Measurements from ENCODE around the gene ZMIZ1.
A peak's percentile ranks its signal among the peaks of the same experiment; 100 is the strongest.

ZMIZ1 gene

DNA sequence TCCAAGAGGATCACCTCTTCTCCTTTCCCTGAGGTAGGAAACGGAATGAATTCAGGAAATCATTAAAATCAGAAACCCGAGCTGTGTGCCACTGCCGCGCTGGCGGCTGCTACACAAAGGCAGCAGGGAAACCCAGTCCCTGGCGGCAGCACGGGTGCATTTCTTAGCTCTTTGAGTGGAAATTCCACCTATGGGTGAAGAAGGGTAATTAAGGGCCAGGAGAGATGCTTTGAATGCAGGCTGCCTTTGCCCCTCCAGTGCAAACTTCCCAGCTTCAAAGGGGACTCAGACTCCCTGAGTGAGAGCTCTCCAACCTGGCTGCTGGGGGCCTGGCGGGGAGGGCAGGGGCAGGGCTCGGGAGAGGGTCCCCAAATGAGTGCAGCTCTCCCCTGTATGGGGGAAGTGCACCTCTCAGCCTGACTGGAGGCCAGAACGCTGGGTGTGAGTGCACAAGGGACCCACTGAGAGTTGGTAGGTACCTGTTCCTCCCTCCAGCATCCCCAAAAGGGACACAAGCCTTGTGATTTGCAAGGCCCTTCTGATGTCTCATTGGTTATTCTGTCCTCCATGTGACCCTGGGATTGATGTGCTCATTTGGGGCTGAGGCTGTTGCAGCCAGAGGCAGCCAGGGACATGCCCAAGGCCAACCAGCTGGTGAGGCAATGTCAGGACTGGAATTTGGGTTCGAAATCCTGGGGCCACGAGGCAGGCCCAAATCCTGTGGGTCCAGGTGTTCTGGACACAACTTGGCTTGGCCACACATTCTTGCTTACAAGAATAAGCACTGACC lies 16.3 kb upstream of the ZMIZ1 start:
- DNase-seq (ENCODE audit: low spot score) (no peak), FAIRE-seq (no peak)

DNA sequence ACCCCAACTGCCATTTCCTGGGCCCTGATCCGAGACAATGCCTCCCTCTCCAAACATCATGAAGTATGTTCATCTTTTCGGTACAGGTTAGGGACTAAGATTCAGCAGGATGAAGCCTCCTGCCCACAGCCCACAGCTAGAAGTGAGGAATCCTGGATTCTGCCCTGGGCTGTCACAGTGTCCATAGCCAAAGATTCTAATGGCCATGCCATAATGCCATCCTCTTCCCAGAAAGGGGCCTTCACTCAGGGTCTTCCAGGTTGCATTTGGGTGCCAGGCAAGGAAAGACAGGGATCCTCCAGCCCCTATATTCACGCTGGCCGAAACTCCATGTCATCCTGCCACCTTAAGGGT lies 15.7 kb upstream of the ZMIZ1 start:
- FAIRE-seq = no peak

DNA sequence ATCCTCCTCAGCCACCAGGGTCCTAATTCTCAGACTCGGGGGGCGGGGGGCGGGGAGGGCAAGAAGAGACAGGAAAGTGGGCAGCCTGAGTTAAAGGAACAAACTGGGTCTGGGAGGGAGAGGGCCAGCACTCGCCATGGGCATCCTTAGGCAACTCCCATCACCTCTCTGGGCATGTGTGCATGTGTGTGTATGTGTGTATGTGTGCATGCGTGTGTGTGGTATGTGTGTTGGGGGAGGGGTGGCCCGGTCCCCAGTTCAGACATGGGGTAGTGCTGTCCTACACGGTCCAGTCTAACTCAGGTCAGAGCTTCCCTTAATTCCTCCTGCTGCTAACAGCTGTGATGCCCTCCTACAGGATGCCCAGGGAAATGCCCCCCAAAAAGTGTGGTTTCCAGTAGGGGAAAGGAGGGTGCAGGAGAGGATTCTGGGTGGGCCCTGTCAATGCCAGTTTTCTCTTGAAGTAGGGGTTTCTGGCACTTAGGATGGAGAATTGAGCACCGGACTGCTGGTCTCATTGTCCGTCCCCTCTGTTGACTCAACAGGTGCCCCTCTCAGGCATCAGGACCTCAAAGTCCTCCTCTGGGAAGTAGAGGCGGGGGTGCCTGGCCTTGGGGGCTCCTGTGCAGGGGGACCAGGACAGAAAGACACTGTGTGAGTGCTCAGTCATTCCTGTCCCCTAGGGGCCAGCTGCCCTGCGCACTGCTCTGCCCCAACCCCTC lies 15.1 kb upstream of the ZMIZ1 start:
- DNase-seq (ENCODE audit: low spot score) (no peak), FAIRE-seq (peak; percentile 75)

More for the DNA sequence above, 15.7 kb upstream of the ZMIZ1 start:
- DNase-seq (ENCODE audit: low spot score) = no peak

DNA sequence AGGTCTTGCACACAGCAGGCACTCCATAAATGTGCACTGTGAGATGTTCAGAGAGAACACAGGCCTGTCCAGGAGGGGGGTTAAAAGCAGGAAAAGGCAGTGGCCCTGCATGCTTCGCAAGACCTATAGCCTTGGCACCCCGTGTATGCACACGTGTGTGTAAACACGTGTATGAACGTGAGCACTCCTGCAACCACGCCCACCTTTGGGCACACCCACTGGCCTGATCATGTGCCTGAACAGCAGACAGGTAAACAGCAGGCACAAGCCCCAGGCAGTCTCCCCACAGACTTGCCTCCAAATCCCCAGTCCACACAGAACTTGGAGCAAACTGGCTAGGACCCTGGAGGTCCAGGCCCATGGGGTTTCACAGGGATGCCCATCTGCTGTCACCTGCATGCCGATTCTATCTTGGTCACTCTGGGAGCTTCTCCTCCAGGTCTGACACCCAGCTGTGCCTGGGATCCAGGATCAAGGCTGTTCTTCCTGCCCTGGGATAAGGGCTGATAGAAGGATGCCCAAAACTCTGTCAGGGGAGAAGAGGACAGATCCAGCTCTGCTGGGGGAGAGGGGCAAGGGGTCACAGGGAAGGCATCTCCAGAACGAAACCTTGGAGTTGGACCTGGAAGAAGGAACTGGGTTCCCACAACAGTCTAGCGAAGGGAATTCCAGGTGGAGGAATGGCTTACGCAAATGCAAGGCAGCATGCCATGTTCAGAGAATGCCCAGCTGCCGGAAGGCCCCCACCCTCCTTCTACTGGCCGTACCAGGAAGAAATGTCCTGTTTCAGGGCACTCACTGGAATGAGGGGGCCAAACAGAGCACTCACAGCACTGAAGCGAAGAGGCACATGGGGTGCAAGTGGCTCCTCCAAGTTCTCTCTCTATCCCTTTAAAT lies 14.3 kb upstream of the ZMIZ1 start:
- no peak for DNase-seq (ENCODE audit: low spot score)
- FAIRE-seq = no peak

DNA sequence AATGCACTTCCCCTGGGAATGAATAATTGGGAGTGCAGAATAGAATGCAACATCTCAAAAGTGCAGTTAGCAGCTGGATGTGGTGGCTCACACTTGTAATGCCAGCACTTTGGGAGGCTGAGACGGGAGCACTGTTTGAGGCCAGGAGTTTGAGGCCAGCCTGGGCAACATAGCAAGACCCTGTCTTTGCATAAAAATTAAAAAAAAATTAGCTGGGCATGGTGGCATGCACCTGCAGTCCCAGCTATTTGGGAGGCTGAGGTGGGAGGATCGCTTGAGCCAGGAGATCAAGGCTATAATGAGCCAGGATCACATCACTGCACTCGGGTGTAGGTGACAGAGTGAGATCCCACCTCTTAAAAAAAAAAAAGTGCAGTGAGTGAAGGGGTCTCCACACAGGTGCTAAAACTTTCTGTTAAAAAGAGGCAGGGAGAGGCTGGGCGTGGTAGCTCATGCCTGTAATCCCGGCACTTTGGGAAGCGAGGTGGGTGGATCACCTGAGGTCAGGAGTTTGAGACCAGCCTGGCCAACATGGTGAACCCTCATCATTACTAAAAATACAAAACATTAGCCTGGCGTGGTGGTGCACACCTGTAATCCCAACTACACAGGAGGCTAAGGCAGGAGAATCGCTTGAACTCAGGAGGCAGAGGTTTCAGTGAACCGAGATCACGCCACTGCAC lies 13.5 kb upstream of the ZMIZ1 start:
- no peak for FAIRE-seq

DNA sequence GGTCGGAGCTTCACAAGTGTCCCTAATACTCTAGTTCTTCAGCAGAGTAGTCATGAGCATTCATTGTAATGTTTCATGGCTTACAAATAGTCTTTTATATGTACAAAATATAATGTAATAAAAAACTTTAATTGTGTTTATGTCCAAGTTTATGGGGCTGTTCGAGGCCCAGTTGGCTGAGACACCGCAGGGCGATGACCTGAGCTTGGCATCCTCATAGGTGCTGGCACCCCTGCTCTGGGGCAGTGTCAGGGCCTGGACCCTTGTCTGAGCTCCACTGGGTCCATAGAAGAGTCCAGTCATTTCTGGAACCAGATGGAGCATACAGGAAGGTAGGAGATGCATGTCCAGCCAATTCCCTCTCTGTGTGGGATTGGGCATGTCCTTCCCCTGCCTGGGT lies 12.9 kb upstream of the ZMIZ1 start:
- no peak for DNase-seq (ENCODE audit: low spot score)
- FAIRE-seq = no peak

More for the DNA sequence above, 13.5 kb upstream of the ZMIZ1 start:
- DNase-seq (ENCODE audit: low spot score) = no peak

DNA sequence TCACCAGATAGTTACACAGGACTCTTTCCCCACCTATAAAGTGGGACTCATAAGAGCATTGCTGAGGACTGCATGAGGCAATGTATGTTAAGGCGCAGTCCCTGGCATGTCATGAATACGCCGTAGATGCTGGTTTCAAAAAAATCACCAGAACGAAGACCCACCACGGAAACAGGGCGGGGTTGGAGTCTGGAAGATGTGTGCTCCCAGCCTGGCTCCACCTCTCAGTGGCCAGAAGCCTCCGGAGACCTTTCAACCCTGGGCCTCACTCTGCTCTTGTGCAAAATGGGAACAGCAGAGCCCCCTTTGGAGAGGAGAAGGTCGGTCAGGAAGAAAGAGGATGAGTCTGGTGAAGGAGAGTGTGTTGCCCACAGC lies 12.4 kb upstream of the ZMIZ1 start:
- DNase-seq (ENCODE audit: low spot score) (no peak), FAIRE-seq (no peak)

DNA sequence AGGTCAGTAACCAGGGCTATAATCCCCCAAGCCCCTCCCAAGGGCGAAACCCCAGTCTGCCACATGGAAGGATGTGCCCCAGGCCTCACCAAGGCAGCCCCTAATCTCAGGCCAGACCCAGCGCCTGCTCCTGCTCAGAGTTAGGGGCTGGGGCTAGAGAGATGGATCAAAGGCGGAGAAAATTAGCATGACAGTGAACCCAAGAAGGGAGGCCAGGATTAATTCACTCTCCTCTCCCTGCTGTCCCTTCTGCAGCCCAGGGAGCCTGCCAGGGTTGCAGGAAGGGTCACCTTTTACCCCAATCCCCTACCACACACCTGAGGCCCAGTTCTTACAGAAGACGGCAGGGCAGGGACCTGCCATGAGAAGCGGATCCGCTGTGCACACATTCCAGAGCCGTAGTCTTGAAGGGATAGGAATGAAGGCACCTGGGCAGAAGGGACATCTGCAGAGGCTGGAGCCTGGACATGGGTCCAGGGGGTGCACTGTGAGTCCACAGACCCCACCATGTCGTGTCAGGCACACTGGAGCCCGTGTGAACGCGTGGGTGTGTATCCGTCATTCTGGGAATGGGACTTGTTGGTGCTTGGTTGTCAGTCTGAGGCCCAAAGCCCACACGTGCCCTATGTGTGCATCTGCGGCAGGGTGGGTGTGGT lies 11.9 kb upstream of the ZMIZ1 start:
- DNase-seq (ENCODE audit: low spot score) = no peak
- no peak for FAIRE-seq

DNA sequence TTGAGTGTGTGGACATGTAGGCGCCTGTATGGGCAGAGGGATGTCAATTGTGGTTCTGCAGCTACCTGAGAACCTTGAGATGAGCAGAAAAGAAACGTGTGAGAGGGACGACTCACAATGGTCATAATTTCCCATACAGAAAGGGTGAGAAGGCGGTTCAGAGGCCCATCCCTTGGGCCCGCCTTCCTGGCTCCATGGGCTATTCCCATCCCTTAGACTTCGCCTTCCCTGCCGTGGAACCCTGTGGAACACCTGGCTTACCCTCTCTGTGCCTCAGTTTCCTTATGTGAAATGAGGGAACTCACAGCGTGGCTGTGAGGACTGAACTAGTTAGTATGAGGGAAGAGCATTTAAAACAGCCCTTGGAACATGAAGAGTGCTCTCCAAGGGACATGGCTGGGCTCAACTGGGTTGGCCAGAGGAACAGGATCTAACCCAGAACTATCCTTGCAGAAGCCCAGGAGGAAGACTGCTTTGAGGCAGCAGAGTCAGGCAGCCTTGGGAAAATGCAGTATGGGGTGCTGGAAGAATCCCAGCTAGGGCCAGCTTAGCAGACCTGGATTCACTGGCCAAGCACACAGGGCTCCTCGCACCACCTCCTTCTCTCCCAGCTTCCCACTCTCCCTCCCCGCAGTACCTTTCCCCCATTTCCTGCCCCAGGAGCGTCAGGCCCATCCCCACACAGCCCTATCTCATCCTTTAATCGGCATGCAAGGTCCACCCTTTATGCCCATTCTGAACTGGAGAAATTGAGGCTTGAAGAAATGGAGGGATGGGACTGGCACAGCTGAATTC lies 11.1 kb upstream of the ZMIZ1 start:
- FAIRE-seq = no peak
- DNase-seq (ENCODE audit: low spot score) = no peak

DNA sequence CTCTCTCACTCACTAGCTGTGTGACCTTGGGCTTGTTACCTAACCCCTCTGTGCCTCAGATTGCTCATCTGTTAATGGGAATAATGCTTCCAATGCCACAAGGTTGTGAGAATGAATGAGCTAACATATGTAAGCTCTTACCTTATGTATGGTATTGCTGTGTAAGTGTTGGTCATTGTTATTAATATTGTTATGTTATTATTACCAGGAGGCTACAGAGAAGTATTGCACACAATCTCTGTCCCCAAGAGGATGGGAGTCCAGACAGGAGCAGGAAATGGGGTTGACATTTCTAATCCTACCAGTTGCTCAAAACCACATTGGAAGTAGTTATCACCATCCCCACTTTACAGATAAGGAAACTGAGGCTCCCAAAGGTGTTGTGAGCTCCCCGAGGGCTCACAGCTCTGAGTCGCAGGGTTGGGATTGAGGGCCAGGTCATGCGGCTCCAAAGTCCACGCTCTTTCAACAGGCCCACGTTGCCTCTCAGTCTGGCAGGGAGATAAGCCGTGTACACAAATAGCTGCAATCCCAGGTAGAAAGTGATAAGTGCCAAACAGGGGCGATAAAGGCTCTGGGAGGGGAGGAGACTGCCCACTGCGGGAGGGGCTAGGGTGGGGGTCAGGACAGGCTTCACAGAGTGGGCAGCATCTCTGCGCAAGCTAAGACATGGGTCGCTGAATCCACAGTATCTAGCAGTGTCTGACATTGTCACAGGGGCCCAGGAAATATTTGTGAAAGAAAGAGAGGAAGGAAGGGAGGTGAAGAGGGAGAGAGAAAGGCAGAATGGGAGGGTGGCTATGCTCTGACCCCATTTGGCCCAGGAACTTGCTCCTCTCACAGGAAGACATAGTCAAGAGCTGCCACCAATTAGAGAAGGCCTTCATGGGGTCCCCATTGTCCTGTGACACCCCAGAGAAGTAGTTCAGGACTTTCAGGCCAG lies 9.6 kb upstream of the ZMIZ1 start:
- DNase-seq (ENCODE audit: low spot score) (no peak), FAIRE-seq (no peak)

DNA sequence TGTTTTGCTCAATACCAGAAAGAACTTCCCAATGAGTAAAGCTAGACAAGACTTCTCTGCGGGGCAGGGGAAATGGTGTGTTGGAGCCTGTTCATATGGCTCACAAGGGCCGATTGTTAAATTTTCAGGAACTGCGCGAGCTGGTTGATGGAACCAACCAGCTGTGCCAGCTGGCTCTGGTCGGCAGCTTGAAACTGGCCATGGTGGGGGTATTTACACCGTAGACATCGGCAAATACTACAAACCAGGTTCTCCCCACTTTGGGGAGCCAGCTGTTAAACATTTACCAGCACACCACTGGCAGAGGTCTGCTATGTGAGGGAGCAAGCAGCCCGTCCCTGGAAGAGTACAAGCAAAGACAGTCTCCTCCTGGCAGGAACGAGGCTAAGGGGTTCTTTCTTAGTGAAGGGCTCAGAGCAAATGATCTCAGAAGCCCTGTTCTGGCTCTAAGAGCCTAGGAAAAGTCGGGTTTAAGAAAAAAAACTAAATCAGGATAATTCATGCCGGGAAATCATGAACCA lies 8.8 kb upstream of the ZMIZ1 start:
- no peak for FAIRE-seq
- no peak for DNase-seq (ENCODE audit: low spot score)

DNA sequence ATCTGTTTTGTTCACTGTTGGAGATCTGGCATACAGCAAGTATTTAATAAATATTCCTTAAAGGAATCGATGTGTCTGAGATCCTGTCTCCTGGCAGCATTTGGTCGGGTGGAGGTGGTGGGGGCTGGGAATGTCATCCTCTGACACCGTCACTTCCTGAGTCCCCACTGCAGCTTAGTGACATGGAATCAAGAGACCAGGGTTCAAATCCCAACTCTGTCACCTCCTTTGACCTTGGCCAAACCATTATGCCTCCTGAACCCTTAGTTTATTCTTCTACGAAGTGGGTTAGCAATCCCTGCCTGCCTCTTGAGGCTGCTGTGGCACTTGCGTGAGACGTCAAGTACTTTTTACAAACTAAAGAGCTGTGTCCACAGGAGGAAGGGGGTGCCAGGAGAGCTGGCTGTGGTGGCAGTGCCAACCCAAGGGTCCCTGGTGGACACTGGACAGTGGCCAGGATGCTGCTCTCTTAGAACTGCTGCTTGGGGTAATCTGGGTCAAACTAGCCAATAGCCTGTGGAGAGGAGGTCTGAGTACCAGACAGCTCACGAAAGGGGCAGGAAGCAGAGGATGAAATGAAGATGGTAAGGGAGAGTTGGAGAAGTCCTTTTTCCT lies 8.0 kb upstream of the ZMIZ1 start:
- no peak for FAIRE-seq
- DNase-seq (ENCODE audit: low spot score) = no peak

DNA sequence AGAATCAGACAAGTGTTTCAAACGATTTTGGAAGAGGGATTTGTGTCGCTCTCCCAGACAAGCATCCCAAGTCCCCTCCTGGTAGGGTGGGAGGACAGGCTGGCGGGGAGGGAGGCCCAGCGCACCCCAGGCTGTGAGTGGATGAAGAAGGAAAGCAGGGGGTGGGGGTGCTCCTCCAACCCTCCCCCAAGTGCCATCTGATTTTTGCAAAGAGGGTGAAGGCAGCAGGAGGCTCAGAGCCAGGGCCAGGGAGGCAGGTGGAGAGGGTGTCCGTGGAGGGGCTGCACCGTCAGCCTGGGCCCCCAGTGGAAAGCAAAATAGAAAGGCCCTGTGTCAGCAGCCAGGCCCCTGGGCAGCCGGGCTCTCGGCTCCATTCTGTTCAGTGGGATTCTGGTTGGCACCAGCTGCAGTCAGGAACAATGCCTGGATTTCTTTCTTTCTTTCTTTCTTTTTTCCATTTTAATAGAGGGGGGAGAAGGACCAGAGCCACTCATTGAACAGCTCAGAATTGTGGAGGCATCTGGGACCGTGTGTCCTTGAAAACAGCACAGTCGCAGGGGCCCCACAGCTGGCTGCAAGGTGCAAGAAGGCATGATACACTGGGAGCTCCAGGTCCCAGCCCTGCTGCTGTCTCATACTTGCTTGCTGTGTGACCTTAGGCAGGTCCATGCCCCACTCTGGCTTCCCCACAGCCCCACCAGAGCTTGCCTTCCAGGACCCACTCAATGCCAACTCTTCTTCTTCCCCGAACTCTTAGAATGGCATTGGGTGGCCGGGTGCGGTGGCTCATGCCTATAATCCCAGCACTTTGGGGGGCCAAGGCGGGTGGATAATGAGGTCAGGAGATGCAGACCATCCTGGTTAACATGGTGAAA lies 7.1 kb upstream of the ZMIZ1 start:
- DNase-seq (ENCODE audit: low spot score) (no peak), FAIRE-seq (no peak)

DNA sequence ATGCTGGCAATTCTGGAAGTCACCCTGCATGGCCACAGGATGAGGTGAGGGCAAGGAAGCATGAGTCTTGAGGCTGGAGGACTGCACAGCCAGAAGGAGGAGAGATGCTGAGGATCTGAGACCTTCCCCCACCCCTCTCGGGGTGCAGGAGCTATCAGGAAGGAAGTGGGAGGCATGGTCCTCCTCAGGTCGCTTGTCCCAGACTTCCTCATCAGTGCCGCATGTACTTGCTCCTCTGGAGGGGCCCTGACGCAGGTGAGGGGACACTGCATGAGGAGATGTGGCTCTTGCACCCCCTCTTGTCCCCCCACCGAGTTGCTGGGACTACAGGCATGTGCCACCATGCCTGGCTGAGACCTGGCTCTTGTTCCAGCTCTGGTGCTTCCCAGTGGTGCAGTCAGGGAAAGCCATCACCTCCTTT lies 5.7 kb upstream of the ZMIZ1 start:
- DNase-seq (ENCODE audit: low spot score) (no peak), FAIRE-seq (no peak)

DNA sequence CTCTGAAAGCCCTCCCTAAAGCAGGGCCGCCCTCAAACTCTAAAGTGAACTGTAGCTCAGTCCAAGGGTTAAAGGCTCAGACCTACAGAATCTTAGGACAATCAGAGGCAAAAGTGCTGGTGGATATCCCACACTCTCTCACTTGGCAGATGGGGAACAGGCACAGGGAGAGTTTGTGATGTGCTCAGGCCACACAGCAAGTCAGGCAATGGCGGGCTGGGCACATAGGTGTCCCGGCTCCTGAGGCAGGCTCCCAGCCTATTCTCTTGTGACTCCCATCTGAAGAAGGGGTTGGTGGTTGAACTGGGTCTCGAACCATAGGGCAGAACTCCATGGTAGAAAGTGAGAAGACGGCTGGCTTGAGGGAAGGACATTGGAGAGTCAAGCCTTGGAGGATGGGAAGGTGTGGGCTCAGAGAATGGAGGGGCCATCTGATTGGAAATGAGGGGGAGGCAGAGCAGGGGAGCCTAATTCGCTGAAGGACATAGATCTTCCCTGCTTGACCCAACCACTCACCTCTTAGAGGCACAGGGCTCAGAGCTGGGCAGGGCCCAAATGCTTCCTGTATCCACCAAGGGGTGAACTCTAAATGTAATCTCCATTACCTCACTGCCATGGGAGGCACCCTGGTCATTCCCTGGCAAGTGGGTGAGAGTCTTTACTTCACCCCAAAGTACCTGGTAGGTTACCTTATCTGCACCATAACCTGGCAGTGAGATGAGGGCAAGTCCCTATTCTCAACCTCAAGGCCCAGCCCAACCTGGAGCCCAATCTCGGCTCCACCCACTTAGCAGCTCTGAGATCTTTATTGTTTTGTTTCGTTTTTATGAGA lies 4.9 kb upstream of the ZMIZ1 start:
- DNase-seq (ENCODE audit: low spot score) (no peak), FAIRE-seq (no peak)

DNA sequence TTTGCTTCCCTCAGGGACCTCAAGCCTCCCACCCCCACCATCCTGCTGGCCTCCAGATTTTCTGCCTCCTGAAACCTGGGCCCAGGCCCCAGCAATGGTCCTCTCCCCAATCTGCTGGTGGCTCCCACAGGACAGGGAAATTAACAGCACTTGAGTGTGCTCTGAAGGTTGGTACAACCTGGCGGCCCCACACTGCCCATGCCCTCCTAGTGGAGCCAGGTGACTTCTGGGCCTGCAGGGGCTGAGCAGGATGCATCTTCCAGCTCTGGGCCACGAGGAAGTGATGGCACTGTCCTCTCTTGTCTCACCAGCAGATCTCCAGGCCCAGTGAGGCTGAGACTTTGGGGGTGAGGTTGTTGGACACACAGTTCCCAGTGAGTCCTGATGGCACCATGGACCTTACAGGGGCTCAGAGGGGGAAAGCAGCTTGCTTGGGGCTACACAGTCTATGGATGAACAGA lies 3.6 kb upstream of the ZMIZ1 start:
- FAIRE-seq (no peak), DNase-seq (ENCODE audit: low spot score) (no peak)

Data from urothelium cell line (cell line).